Panc1 (cell line): ENCODE results near the gene R3HDM4. TPM values are rescaled to one million over a fixed set of nuclear protein-coding genes. Genes with fewer than 3 reads are reported as not detected.
A peak's percentile ranks its signal among the peaks of the same experiment; 100 is the strongest.

Experiments
- ATAC-seq: fragments of 200-7000 bp; cut with Tn5 transposase; 2 replicates; pipeline ENCODE4 v1.9.1; 2020; ENCODE audit warnings: mild to moderate bottlenecking, moderate library complexity
- BruUV-seq: library from RNA; stranded (reverse); fragments of 400-500 nt; replicated peaks from 2 replicates; lab custom pipeline; 2021; lab: Mats Ljungman, UMichigan
- CTCF ChIA-PET: fragments of 300-600 bp; sonication (Branson Sonifier 250); formaldehyde crosslinking; loops from one replicate; lab custom pipeline; 2022; ENCODE audit warnings: antibody characterized with exemption; lab: Charles Lee
- POLR2A ChIA-PET: fragments of 300-600 bp; sonication (Branson Sonifier 250); formaldehyde crosslinking; loops from one replicate; lab custom pipeline; 2022; ENCODE audit warnings: antibody characterized with exemption; lab: Charles Lee
- DNase-seq: peaks from one replicate; pipeline ENCODE4 v3.0.0-alpha.2; 2010; ENCODE audit warnings: low read depth, low spot score
- H3K27ac ChIP-seq: 2 replicates; pipeline ENCODE4 v1.5.1; 2011; ENCODE audit warnings: mild to moderate bottlenecking, low read length, inconsistent platforms
- H3K27me3 ChIP-seq: fragments of 200-500 bp; sonication (Bioruptor generic); 2 replicates; pipeline ENCODE4 v1.6.0; 2014; ENCODE audit warnings: low read length, inconsistent platforms; ENCODE audit not compliant: control insufficient read depth, insufficient read depth
- H3K36me3 ChIP-seq: fragments of 200-500 bp; sonication (Bioruptor generic); 2 replicates; pipeline ENCODE4 v1.5.1; 2014; ENCODE audit warnings: inconsistent platforms, mild to moderate bottlenecking, low read length, moderate library complexity; ENCODE audit not compliant: control insufficient read depth, insufficient read depth
- H3K4me1 ChIP-seq: 2 replicates; pipeline ENCODE4 v1.5.1; 2011; ENCODE audit warnings: inconsistent platforms, mild to moderate bottlenecking, low read length, moderate library complexity; ENCODE audit not compliant: control insufficient read depth, insufficient read depth
- H3K4me3 ChIP-seq, 2 experiments: 2 replicates each; pipeline ENCODE4 v1.5.1; 2011 to 2012; ENCODE audit warnings: low read depth in 2 of 2, low read length in 2 of 2, mild to moderate bottlenecking in 2 of 2, inconsistent platforms in 1 of 2, moderate library complexity in 1 of 2
- H3K9me3 ChIP-seq: fragments of 200-500 bp; sonication (Bioruptor generic); 2 replicates; pipeline ENCODE4 v1.5.1; 2014; ENCODE audit warnings: low read depth, mild to moderate bottlenecking, inconsistent platforms, low read length, moderate library complexity; ENCODE audit not compliant: control insufficient read depth, insufficient read depth
- CTCF ChIP-seq: fragments of 450-650 bp; IDR thresholded peaks from 2 replicates; pipeline ENCODE4 v1.5.1; 2017; ENCODE audit warnings: mild to moderate bottlenecking
- POLR2AphosphoS5 ChIP-seq: IDR thresholded peaks from 2 replicates; pipeline ENCODE4 v1.6.1; 2012; ENCODE audit warnings: mild to moderate bottlenecking, low read depth, low read length, moderate library complexity
- REST ChIP-seq, 2 experiments: IDR thresholded peaks; 2 replicates each; pipeline ENCODE4 v1.6.1; 2011 to 2012; ENCODE audit warnings: low read depth in 2 of 2, control low read depth in 1 of 2, low read length in 1 of 2, mild to moderate bottlenecking in 1 of 2, moderate library complexity in 1 of 2; ENCODE audit not compliant: insufficient read depth in 1 of 2
- SIN3A ChIP-seq: IDR thresholded peaks from 2 replicates; pipeline ENCODE4 v1.6.1; 2012; ENCODE audit warnings: low read depth, mild to moderate bottlenecking, low read length, moderate library complexity, borderline replicate concordance; ENCODE audit not compliant: insufficient read depth
- TCF7L2 ChIP-seq: IDR thresholded peaks from 2 replicates; pipeline ENCODE4 v1.6.1; 2011; ENCODE audit warnings: mild to moderate bottlenecking, low read depth, low read length, inconsistent platforms
- in situ Hi-C: cut with HindIII; loops from 2 replicates; pipeline ENCODE4 v1.10.0; 2016; ENCODE audit warnings: low sequenced_read_pairs, low pct_unique_long_range_greater_than_20kb
- intact Hi-C: fragments of 100-400 bp; cut with micrococcal nuclease; formaldehyde crosslinking; loops from one replicate; pipeline ENCODE4 v1.10.0; 2022; ENCODE audit not compliant: unreplicated experiment
- total RNA-seq: library from RNA; stranded (reverse); gene quantifications from one replicate; pipeline ENCODE4 v1.2.1, GENCODE V29; 2021; ENCODE audit not compliant: unreplicated experiment

Gene R3HDM4
- total RNA-seq, 1 experiment from 2014 or later: 43.5 TPM

GRCh38 chr19:926323-926588 lies 13.2 kb upstream of the R3HDM4 start:
- CTCF ChIA-PET: no interaction called here
- no peak for ATAC-seq
- BruUV-seq: TSS peak; percentile 90
- TF ChIP-seq REST (IDR thresholded peaks at IDR 0.05; ENCODE audit: insufficient read depth in 1 of 2, low read depth in 2 of 2, low read length in 1 of 2): no peak
- no peak for TF ChIP-seq CTCF
- TF ChIP-seq TCF7L2: no peak
- no peak for TF ChIP-seq SIN3A
- TF ChIP-seq POLR2AphosphoS5: no peak
- in situ Hi-C loops (no loop called here), intact Hi-C loops (no loop called here)
- no peaks in the 10 kb centered on the region for H3K9me3 ChIP-seq
- H3K4me1 ChIP-seq: no peaks in the 10 kb centered on the region; the same call in 1 of the 2 replicates
- H3K27ac ChIP-seq: peak overlapping the region; percentile 76
- POLR2A ChIA-PET: no interaction called here
- peak overlapping the region; percentile 71 to 76 for H3K4me3 ChIP-seq
- H3K27me3 ChIP-seq: no peaks in the 10 kb centered on the region
- peaks cover 8% of the 10 kb centered on the region; the same call in 1 of the 2 replicates for H3K36me3 ChIP-seq
- no peak for DNase-seq

- POLR2A ChIA-PET: no interaction called here
- peak within 1 kb of the TSS; percentile 71 to 76 for H3K4me3 ChIP-seq
- no peaks in the 10 kb centered on the region for H3K27me3 ChIP-seq
- H3K9me3 ChIP-seq: no peaks in the 10 kb centered on the region
- intact Hi-C loops: no loop called here
- CTCF ChIA-PET: no interaction called here
- peaks cover 8% of the 10 kb centered on the region; the same call in 1 of the 2 replicates for H3K36me3 ChIP-seq
- BruUV-seq: no TSS peak
- ATAC-seq: peak; percentile 79
- H3K27ac ChIP-seq: peak within 1 kb of the TSS; percentile 80
- in situ Hi-C loops: no loop called here
- TF ChIP-seq REST (IDR thresholded peaks at IDR 0.05; ENCODE audit: insufficient read depth in 1 of 2, low read depth in 2 of 2, low read length in 1 of 2) (no peak), SIN3A (no peak)
- no peaks in the 10 kb centered on the region; the same call in 1 of the 2 replicates for H3K4me1 ChIP-seq
- no peak for DNase-seq
Measured at GRCh38 chr19:925526-926322, 12.7 kb upstream of the R3HDM4 start, which contains the start of gene ARID3A. Gene ARID3A, plus strand, starts transcription at chr19:926035. Its CDS starts 3,494 bp downstream, at chr19:929529.
